ENCODE measurements around the gene NEK4.

Gene NEK4

DNA sequence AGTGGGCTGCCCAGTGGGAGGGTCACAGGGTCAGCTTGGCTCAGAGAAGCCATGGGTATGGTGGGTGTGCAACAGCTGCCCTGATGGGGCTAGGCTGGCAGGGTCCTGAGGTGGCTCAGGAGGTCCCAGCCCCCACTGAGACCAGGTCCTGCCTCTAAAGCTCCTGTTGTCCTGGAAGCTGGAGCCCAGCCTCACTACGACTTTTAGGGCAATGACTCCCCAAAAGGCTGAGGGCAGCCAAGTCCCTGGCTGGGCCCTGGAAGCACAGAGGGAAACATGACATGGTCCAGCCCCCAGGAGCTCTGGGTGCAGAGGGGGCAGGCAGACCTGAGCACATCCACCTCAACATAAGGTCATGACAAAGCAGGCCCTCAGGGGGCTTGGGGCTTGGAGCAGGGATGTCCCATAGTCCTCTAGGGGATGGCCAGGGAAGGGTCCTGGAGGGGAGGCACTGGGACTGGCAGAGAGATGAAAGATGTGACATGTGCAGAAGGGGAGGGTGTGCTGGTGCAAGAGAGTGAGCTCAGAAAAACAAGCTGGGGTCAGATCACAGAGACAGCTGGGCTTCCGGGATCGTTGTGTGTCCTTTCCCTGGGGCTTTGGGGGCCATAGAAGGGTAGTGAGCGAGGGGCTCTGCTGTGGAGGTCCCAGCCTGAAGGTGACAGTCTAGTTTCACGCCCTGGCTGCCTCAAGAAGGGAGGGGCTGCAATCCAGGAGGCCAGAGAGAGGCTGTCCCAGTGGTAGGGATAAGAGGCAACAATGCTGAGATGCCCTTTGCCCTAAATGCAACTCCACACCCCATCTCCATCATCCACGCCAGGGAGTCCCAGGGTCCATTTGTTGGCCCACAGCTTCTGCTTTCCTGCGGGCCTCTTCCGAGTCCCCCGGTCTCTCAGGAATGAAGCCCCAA lies 23.2 kb upstream of the NEK4 start:
- no peak for DNase-seq (ENCODE audit: low read depth in 2 of 2)

- no peak for DNase-seq (ENCODE audit: low read depth in 2 of 2)
These were observed 22.4 kb upstream of the NEK4 start for GRCh38 chr3:52792961-52793695.

- DNase-seq (ENCODE audit: low read depth in 2 of 2): no peak
These were observed 21.7 kb upstream of the NEK4 start for GRCh38 chr3:52792413-52792812.

DNA sequence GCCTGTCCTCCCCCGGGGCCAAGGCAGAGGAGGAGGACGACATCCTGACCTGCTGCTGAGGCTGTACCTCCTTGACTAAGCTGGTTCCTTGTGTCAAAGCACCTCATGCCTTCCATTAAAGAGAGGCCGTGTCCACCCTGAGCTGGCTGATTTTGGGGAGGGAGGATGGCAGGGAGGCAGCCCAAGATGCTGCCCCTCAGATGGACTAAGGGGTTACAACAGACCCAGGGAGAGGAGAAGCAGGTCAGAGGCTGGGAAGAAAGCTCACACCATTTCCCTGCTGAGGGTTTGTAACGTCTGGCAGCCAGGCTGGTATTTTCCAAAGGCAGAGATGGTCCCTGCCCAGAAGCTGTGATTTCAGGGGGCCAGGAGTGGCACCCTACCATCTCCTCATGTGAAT lies 21.2 kb upstream of the NEK4 start:
- no peak for DNase-seq (ENCODE audit: low read depth in 2 of 2)

DNA sequence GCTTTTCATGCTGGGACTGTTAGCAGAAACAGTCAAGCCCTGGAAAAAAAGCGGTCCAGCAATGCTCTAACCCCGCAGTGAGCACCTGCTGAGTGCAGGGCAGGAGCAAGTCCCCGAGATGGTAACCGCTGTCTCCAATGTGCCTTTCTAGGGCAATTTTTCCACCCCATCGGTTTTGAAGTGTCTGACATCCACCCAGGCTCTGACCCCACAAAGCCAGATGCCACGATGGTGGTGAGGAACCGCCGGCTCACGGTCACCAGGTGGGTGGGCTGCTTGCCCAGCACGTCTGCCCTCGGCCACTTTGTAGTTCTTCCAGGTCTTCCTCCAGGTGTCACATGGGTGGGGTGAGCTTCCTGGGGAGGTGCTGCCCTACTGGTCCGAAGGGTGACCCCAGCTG lies 20.6 kb upstream of the NEK4 start:
- DNase-seq (ENCODE audit: low read depth in 2 of 2): no peak

DNA sequence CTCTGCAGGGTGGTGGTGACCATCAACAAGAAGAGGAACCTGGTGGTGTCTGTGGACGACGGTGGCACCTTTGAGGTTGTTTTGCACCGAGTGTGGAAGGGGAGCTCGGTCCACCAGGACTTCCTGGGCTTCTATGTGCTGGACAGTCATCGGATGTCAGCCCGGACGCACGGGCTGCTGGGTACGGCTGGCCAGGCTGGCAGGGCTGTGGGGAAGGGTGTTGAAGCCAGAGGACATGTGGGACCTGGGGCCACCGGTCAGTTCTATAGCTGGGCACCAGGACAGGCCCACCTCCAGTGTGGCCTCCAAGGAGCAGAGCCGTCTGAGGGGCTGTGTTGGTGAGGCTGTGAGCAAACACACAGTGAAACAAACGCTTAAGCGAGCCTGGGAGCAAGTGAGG lies 20.0 kb upstream of the NEK4 start:
- no peak for DNase-seq (ENCODE audit: low read depth in 2 of 2)

DNA sequence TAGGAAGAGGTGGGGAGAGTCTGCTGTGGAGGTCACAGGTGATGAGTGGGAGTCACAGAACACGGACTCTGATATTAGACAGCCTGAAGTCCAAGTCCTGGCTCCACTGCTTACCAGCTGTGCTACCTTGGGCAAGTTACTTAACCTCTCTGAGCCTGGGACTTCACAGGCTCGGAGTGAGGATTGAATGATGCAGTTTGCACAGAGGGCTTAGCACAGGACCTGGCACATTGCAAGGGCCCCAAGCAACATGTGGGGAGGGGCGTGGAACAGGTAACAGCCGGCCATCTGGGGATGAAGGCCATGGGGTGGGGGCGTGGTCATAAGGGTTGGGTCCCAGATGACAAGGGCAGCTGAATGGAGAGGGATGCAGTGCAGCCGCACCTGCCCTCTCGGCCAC lies 19.6 kb upstream of the NEK4 start:
- no peak for DNase-seq (ENCODE audit: low read depth in 2 of 2)

GRCh38 chr3:52789746-52790040 lies 19.0 kb upstream of the NEK4 start:
- DNase-seq (ENCODE audit: low read depth in 2 of 2): no peak

DNA sequence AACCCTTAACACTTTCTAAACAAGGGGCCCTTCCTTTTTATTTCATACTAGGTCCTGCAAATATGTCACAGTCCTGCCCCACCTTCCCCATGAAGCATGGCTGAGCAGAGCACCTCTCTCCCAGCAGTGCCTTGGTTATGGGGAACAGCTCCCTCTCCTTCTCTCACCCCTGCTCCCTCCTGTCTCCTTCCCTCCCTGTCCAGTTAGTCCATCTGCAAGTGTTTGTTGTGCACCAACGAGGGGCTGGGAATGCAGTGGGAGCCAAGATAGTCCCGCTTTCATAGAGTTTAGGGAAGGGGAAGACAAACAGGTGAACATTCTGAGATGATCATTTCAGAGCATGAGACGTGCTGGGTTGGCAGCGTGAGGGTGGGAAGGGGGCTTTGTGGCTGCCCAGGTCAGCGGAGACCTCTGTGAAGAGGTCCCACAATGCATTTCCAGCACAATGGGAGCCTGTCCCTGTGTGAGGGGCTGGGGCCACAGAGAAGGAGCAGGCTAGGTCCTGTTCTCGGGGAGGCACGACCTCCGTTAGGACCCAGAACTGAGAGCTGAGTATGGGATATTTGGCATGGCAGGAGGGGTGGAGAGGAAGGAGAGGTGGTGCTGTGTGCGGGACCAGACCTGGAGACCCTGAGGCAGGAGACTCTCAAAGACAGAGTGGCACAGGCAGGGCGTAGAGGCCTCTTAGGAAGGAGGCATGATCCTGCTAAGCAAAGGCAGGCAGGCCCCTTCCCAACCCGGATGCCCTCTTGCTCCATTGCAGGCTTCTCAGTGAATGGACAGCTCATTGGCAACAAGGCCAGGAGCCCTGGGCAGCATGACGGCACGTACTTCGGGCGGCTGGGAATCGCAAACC lies 18.4 kb upstream of the NEK4 start:
- DNase-seq (ENCODE audit: low read depth in 2 of 2): no peak

DNA sequence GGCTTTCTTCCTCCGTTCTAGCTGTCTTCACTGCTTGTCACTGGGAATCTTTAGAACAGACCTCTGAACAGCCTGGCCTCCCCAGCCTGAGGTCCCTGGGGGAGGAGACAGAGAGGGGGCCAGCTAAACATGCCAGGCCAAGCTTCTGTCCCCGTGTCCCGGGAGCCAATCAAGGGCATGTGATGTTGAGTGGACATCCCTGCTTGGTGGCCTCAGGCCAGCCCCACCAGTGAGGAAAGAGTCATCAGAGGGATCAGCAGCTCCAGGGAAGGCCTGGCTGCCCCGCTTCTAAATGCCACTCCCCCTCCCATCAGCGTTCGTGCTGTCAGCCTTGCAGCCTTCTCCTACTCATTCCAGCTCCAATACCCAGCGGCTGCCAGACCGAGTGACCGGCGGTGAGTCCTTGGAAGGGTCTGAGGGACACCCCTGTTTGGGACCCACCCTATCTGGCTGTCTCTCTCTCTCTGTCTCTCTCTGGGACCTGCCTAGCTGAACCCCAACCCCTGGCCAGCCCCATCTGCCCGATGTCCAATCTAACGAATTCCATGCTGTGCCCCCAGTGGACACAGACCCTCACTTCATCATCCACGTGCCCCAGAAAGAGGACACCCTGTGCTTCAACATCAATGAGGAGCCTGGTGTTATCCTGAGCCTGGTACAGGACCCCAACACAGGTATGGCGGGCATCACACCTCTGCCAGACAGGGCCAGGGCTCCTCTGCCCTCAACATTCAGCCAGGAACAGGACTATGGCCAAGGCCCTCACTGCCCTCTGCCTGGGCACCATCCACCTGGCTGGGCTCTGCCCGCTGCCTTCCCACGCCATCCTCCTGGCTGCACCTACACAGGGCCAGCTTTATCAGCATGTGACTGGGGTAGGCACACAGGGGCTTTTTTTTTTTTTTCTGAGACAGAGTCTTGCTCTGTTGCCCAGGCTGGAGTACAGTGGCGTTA lies 17.2 kb upstream of the NEK4 start:
- no peak for DNase-seq (ENCODE audit: low read depth in 2 of 2)

DNA sequence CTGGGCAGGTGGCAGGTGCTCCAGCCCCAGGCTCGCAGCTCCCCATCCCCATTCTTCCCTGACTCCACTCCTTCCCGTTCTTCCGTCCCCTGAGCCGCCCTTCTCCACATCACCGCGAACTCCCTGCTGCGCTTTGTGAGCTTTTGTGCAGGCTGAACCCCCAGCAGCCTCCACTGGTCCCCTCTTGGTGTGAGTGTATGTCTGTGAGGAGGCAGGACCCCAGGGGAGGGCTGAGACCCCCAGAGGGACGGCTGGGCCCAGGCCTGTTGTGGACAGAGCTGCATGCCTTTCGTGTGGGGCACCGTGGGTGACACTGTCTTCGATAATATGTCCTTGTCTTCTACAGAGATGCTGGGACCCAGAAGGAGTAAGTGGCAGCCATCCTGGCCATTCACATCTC lies 16.5 kb upstream of the NEK4 start:
- DNase-seq (ENCODE audit: low read depth in 2 of 2): no peak

GRCh38 chr3:52786330-52787215 lies 15.8 kb upstream of the NEK4 start:
- no peak for DNase-seq (ENCODE audit: low read depth in 2 of 2)

GRCh38 chr3:52784931-52785590 lies 14.3 kb upstream of the NEK4 start:
- no peak for DNase-seq (ENCODE audit: low read depth in 2 of 2)

GRCh38 chr3:52784021-52784621 lies 13.4 kb upstream of the NEK4 start:
- DNase-seq (ENCODE audit: low read depth in 2 of 2): no peak

- DNase-seq (ENCODE audit: low read depth in 2 of 2): no peak
These were observed 12.4 kb upstream of the NEK4 start for GRCh38 chr3:52783211-52783555.

- DNase-seq (ENCODE audit: low read depth in 2 of 2): no peak
These were observed 11.9 kb upstream of the NEK4 start for GRCh38 chr3:52782412-52783210.

DNA sequence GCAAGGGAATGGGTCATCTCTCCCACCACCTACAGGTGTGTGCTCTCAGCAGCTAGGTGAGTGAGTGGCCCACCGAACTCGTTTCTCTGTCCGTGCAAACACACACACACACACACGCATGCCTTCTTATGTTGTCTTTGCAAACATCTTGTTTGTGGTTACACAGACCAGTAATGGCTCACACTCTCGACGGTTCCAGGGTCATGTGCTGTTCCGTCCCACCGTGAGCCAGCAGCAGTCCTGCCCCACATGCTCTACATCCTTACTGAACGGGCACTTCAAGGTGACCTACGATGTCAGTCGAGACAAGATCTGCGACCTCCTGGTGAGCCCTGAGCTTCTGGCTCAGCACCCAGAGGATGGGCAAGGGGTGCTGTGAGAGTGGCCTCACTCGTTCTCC lies 11.0 kb upstream of the NEK4 start:
- DNase-seq (ENCODE audit: low read depth in 2 of 2): no peak

GRCh38 chr3:52779837-52780585 lies 9.3 kb upstream of the NEK4 start:
- DNase-seq (ENCODE audit: low read depth in 2 of 2): no peak
